HG03457 (cell line): ENCODE measurements around the gene TMEM9.
"Not testable (repeated sequence)": the region's sequence is repeated elsewhere in the genome, so short reads cannot be mapped to it uniquely, and the experiment has no call there.

Experiments used
- ATAC-seq: cut with Tn5 transposase; IDR thresholded peaks from one replicate; pipeline ENCODE4 v1.9.1; 2021; ENCODE audit warnings: moderate number of reproducible peaks; ENCODE audit not compliant: unreplicated experiment

TMEM9 gene

DNA sequence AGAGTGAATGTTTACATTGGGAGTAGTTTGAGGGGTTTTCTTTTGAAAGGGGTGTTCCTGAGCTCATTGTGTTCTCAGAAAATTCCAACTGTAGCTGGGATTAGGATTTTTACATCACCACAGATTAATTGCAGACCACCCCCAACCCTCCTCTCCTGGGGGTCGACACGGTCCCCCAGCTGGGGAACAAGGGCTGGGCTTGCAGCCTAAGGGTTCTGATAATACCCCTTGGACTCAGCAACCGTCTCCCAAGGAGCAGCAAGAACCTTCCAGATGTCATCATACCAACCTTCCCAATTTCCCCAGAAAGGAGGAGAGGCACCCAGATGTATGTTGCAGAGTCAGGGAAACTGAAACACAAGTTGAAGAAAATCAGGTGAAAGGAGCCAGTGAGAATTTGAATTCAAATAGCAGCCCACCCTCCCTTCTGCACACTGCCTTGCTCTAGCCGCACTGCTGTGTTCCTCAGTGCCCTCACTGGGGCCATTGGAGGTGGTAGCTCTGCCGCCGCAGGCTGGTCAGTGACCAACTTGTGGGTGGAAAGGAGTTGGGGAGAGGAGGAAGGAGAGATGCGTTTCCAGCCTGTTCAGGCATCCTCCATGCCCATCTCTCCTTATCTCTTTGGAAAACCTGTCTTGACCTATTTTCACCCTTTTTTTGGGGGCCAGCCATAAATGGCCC lies 21.7 kb upstream of the TMEM9 start:
- no peak for ATAC-seq

DNA sequence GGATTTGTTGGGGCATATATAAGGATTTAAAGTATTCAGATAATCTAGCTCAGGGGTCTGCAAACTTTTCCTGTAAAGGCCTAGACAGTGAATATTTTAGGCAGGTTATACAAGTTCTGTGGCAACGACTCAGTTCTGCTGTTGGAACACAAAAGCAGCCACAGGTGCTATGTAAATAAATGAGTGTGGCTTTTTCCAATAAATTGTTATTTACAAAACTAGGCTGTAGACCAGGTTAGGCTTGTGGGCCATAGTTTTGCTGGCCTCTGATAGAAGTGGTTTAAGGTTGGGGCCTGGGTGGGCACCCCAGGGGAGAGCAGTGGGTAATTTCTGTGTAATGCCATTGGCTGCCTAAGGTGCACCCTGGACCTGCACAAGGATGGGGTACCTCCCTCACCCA lies 19.5 kb upstream of the TMEM9 start:
- ATAC-seq, result no peak

DNA sequence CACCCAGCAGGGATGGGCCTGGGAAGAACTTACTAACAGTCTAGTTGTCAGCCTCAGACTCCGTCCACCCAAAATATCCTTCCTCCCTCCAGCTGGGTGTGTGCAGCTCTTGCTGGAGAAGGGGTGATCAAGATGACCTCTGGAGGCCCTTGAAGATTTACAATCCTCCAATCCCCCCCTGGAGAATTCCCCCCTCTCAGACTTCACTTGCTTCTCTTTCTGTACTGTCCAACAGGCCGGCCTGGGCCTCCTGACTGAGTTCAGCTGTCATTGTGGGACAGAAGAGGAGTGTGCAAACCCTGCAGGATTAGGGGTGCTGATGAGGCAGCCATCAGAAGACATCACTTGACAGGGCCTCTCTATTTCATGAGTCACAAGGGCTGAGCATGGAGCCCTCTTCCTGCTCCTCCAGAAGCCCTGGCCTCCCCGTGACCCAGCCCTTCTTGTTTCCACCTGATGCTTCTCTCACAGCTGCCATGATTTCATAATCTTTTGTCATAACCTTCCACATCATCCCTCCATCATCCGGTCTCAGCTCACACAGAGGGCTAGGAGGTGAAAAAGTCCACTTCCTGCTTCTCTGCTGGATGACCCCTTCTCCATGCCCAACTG lies 18.8 kb upstream of the TMEM9 start:
- no peak for ATAC-seq

DNA sequence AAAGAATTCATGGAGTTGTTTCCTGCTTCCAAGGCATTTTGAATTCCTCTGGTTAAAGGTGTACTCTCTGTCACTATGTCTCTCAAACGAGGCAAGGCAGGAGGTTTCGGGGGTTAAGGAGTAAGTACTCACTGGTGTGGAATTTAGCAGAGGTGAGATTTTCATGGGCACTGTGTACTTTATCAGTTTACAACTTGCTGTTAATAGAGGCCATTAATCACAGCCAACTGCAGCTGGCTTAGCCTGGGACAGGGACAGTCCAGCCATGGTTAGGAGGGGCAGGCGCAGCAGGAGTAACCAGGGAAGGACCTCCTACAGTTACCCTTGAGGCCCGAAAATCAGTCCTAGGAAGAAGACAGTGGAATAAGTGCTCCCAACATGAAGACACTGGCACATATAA lies 18.1 kb upstream of the TMEM9 start:
- ATAC-seq, result no peak

DNA sequence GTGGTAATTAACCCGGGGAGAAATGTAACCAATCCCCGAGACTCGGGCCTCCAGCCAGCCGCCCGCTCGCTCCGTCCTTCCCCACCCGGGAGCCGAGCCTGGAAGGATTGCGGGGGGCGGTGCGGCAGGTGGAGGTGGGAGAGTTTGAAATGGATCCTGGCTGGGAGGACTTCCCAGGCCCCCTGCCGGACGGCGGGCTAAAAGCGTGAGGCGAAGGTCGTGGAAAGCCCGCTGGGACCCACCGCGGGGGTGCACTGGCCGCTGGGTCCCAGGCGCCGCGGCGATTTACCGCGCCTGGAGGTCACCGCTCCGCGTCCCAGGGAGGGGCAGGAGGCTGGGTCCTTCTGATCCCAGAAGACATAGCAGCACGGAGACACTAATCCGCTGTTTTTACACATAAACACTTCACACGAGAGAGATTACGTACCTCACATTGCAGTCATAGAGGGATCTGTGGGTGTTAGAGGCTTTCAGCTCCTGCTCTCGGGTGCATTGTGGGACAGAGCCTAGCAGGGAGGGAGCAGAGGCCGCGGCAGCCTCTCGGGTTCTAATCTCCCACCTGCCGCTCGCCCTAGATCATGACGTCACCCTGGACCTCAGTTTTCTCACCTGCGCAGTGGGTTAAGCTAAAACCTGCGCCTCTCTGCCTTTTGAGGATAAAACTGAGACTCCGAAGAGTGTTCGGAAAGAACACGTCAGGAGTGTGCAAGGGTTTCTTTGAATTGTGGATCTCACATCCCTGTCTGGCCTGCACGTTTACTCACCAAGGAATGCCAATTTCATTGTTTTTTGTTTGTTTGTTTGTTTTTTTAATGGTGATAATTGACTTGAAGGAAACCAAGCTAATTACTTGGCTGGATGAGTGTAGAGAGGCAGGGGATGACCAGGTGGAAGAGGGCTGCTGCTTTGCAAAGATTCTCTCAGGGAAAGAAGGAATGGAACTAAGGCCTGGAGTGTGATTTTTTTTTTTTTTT lies 17.1 kb upstream of the TMEM9 start:
- ATAC-seq, result peak; percentile 34

DNA sequence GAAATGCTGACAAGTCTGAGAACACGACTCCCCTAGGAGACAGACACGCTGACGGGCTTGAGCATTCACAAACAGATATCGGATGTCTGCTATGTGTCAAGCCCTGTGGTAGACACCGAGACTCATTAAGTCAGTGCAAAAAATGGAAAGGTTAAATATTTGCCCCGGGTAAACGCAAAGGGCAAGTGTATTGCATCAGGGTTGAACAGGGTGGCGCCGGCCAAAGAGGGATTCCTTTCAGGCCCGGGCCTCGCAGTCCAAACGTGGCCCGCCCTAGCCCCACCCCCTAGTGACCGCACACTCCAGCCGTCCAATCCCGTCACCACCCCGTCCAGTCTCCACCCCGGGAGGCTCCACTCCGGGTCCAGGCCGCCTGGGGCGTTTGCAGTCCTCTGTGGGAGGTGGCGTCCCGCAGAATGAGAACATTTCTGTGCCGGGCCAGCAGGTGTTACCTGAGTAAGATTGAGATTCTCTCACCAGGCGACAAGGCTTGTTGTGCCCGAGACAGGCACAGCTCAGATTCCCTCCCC lies 16.3 kb upstream of the TMEM9 start:
- ATAC-seq, result peak; percentile 94

DNA sequence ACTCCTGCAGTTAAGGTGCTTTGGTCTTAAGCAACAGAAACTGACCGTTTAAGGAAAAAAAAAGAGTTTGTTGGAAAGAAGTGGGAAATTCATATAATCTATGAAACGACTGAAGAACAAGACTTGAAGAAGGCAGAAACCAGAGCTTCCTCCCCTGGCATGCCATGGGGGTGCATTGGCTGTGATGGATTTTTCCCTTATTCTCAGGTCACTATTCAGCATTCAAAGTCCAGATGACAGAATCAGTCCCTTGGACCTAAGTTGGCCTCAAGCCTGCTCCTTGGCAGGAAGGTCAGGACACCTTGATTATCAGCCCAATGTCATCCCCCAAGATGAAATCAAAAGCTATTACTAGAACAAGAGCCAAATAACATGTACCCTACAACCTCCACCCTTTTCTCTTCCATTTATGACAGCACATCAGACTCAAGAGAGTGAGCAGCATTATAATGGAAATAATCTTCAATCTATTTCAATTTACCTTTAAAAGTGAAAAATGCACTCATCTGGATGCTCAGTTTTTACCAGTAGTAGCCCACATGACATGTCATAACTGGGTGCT lies 15.8 kb upstream of the TMEM9 start:
- ATAC-seq, result no peak

DNA sequence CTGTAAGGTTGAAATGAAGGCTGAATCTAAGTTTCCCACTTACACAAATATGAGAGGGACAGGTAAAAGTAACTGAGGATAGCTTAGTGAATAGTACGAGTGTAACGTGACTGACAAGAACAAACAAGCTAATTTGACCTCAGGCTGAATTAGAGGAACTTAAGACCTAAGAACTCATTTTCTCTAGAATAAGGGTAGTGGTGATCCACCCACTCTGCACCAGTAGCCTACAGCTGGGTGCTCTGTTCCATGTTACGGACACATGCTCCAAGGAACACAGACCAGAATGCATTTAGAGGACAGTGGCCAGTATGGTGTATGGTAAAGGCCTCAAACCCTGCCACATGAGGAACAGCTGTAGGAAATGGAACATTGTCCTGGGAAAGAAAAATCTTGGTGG lies 14.9 kb upstream of the TMEM9 start:
- ATAC-seq, result no peak

DNA sequence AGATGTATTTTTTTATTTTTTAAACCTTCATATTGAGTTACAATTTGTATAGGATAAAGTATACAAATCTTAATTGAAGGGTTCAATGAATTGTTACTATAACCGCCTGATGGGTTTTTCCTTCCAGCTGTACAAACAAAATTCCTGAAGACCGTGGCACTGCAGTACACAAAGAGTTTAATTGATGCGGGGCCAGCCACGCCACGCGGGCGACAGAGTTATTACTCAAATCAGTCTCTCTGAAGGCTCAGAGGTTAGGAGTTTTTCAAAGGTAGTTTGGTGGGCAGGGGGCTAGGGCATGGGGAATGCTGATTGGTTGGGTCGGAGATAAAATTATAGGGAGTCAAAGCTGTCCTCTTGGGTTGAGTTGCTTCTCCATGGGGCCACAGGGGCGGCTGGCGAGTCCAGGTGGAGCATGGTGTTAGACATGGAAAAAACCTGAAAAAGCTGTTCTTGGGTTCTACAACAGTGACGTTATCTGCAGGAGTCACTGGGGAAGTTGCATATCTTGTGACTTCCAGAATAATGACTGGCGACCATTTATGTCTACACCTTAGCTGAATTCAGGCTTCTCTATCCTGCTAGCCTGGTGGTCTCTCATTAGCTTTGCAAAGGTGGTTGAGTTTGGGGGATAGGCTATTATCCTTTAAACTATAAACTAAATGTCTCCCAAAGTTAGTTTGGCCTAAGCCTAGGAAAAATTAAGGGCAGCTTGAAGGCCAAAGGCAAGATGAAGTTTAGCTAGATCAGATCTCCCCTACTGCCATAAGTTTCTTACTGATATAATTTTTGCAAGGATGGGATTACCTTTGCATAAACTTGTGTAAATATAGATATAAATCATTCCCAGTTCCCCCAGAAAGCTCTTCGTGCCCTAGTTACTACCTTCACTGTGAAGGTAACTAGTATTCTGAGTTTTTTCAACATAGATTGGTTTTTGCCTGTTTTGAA lies 13.0 kb upstream of the TMEM9 start:
- no peak for ATAC-seq

DNA sequence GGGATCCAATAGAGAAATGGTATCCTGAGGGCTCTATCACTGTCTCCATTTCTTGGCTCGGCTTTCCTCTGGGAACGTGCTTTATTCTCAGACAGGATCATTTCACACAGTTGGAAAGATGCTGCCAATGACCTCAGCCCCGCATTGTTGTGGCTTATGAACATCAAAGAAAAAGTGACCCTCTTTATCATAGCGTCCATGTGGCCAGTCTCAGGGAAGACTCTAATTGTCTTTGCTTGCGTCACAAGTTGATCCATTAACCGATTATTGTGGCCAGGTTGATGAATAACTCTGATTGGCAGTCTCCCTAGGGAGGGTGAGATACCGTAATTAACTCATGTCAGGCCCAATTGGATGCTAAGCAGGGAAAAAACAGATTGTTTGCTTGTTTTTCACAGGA lies 10.4 kb upstream of the TMEM9 start:
- no peak for ATAC-seq

DNA sequence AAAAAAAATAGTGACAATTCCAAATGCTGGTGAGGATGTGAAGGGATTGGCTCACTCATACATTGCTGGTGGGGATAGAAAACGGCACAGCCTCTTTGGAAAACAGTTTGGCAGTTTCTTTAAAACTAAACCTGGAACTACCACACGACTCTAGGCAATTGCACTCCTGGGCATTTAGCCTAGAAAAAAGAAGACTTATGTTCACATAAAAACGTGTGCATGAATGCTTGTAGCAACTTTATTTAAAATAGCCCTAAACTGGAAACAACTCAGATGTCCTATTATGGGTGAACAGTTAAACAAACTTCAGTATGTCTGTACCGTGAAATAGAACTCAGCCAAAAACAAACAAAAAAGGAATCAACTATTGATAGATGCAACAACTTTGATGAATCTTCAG lies 9.4 kb upstream of the TMEM9 start:
- no peak for ATAC-seq

DNA sequence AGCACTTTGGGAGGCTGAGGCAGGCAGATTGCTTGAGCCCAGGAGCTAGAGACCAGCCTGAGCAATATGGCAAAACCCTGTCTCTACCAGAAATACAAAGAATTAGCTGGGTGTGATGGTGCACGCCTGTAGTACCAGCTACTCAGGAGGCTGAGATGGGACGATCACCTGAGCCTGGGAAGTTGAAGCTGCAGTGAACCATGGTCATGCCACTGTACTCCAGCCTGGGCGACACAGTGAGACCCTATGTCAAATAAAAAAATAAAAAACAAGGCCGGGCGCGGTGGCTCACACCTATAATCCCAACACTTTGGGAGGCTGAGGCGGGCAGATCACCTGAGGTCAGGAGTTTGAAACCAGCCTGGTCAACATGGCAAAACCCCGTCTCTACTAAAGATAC lies 8.8 kb upstream of the TMEM9 start:
- ATAC-seq, result not testable (repeated sequence)

DNA sequence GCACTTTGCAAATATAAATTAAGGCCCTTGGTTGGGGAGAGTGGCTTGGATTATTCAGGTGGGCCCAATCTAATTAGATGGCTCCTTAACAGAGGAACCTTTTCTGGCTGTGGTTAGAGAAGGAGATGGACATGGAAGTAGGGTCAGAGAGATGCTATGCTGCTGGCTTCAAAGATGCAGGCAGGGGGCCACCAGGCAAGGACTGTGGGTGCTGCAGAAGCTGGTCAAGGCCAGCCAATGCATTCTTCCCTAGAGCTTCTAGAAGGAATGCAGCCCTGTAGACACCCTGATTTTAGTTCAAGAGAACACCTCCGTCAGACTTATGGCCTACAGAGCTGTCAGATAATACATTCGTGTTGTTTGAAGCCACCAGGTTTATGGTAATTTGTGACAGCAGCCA lies 3.7 kb upstream of the TMEM9 start:
- no peak for ATAC-seq

DNA sequence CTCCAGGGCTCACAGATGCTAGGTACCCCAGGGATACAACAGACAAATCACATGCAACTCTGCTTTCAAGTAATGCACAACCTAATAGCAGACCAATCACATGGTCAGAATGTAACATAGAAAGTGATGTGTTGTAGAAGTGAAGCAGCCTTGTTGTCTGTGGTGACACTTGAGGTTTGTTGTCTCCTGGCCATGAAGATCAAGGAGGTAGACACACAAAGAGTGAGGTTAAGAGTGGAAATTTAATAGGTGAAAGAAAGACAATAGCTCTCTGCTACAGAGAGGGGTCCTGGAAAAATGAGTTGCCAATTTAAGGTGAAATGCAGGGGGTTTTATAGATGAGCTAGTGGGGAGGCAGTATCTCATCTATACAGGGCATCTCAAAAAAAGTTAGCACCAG lies 2.5 kb upstream of the TMEM9 start:
- ATAC-seq, result no peak

DNA sequence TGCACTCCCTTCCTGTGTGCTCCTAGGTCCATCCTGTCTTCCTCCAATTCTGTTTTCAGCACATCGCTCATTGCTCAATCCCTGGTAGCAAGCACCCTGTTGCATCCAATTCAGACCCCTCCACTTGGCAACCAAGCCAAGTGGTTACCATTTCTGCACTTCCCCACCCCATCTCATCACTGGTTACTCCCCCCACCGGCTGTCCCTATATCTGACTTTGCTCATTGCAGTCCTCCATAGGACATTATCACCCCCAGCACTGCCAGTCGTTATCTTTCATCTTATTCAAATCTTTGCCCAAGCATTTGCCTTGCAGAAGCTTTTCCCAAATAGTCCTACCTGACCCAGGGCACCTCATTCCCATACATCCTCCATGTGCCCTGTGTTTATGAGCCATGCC lies 2.1 kb upstream of the TMEM9 start:
- ATAC-seq, result no peak

DNA sequence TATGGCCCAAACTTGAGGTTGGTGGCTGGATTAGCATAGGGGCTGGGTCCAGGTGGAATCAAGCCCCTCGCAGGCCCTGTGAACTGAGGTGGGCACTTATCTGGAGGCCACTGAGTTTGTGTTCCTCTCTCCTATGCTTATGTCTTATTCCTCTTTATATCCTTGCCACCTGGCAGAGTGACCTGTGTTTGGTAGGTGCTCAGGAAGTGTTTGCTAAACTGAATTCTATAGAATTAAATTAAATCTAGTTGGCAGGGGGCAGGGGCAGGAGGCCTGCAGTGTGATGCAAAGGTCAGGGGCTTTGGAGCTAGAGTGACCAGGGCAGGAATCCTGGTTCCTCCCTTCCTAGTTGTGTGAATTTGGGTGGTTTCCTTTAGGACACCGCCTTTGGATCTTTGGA lies 1.1 kb upstream of the TMEM9 start:
- ATAC-seq, result no peak

DNA sequence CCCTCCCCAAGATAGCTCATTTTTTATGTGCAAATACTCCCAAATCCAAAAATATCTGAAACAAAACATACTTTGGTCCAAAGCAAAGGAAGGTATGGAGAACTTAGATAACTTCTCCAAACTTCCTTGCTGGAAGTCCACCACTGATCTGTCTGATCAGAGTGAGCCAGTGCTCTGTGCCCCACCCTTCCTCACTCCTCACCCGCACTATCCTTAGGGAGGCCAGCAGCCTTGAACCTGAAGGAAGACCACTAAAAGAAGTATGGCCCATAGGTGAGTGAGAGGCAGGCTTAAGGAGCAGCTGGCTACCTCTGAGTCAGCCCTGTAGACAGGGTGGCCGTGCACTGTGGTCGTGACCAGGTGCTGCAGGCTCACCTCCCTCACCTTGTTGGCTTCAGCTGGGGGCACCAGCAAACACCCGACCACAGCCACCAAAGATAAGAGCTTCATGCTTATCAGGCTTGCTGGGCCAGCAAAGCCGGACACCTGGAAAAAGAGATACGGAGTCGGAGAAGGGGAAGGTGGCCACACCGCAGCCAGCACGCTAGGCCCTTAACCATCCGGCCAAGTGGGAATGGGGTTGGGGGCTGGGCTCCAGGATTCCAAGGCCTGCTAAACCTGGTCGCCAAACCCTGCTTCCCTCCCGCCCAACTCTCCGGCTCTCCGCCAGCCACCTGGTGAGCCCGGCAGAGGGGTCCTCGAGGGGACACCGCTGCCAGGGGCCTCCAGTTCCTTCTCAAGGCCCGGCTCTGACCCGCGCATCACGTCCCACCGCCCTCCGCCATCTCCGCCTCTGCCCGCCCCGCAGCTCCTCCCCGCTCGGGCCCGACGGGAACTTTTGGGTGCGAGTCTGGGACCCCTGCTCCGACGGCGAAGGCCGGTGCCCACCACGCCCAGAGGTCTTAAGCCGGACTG lies 543 bp downstream of the TMEM9 start:
- peak; percentile 58 for ATAC-seq

DNA sequence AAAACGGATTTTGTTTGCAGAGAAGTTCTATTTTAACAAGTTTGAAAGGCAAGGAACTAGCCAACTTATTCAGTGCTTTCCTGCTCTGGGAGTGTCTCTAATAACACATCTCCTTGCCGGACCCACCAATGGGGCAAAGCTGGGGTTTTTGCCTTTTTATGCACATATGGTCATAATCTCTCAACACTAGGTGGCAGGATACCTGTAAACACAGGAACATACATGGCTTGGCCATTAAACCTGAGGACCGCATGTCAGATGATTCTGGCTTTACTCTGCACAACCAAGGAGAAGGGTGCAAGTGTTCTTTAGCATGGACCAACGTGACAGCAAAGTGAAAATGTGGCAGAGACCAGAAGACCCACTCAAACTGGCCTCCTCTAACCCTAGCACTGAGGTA lies 4.9 kb downstream of the TMEM9 start:
- no peak for ATAC-seq

DNA sequence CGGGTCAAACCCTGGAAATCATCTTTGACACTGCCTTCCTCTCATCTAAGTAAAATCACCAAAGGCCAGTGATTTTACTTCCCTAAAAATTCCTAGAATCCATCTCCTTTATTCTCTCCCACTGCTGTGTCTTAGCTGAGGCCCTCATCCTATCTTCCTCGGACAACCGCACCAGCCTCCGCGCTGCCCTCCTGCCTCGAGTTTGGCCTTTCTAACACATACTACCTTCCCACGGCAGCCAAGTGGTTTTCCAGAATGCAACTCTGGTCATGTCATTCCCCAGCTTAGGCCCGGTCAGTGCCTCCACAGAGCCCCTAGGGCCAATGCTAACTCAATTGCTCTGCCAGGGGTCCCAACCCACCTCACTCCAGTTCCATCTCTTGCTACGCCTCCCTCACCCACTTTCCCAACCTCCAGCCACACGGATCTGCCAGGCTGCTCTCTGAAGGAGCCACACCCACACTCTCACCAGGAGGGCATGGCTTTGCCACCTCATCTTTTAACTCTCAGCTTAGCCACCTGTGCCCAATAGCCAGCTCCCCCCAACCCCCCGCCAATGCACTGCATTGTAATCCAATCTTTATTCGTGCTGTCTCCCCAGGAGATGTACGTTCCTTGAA lies 6.8 kb downstream of the TMEM9 start:
- ATAC-seq, result no peak
